WI38 (cell line): ENCODE measurements around the gene RITA1.

Experiments
- H3K4me3 ChIP-seq: 2 replicates; pipeline ENCODE4 v1.5.1; 2011; ENCODE audit warnings: low read depth, mild to moderate bottlenecking, control low read depth, low read length
- CTCF ChIP-seq: IDR thresholded peaks from 2 replicates; pipeline ENCODE4 v1.5.1; 2012; ENCODE audit warnings: low read depth, mild to moderate bottlenecking, control low read depth, low read length

RITA1 gene

GRCh38 chr12:113240395-113240794 is 54.9 kb downstream of the RITA1 start:
- TF ChIP-seq CTCF = no peak
- no peak overlapping the region for H3K4me3 ChIP-seq

GRCh38 chr12:113241191-113242025 is 55.9 kb downstream of the RITA1 start:
- TF ChIP-seq CTCF = no peak
- no peak overlapping the region for H3K4me3 ChIP-seq
